GM19239 (cell line): Measurements from ENCODE around the gene SBDS.
"Not testable (repeated sequence)": the region's sequence is repeated elsewhere in the genome, so short reads cannot be mapped to it uniquely, and the experiment has no call there.

Source experiments
- DNase-seq: peaks from one replicate; pipeline ENCODE4 v3.0.0; 2011; ENCODE audit warnings: low spot score; ENCODE audit not compliant: insufficient read length
- FAIRE-seq: peaks from 2 replicates; lab custom pipeline; 2011; peaks lifted over from hg19 to GRCh38; lab: Jason Lieb, UNC

The SBDS gene

DNA sequence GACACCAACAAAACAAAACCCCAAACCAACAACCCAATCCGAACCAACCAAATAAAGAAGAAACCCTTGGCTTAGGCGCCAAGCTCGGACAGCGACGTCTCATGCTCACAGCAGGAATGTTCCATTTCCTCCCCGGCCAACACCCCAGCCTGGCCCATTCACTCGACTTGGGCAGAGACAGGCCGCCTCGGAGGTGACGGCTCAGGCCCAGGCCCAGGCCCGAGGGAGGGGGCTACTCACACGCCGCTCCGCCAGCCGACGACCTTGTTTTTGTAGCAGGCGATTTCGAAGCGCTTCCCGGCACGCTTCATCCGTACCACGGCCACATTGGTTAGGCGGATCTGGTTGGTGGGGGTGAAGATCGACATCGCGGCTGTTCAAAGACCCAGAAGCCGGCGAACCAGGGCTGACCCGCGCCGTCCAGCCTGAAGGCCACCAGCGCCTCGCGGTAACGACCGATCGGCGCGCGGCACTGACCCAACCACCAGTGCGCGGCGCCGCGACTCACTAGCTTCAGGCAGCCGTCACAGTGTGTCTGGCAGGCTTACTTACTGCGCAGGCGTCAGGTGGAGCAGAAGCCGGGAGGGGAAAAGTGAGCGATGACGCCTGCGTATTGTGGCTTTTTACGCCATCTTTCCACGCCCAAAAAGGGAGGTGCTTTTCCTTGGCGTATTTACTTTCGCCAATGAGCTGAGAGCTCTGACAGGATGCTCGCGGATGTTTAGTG lies at the start of gene SBDS:
Gene SBDS, minus strand, starts transcription at position 537 of the 727 bp plus-strand sequence. Its CDS starts 169 bp downstream, at position 368.
- FAIRE-seq (peak; percentile 98), DNase-seq (peak; percentile 35)

DNA sequence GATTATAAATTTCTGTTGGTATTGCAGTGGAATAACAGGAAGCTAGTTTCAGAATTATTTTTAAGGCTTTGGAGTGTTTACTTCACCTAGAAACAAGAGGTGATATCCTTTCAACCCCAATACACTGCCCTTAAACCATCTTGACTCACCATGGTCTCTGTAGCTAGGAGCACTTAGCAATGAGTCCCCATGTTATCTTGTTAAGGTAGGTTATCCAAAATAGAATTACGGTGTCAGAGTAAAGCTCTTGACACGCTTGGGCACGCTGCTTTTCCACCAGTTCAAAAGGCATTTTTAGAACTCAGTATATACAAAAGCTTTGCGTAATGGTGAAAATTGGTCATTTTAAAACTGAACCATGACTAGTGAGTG lies 48.2 kb upstream of the SBDS start:
- FAIRE-seq, DNase-seq: not testable (repeated sequence)

DNA sequence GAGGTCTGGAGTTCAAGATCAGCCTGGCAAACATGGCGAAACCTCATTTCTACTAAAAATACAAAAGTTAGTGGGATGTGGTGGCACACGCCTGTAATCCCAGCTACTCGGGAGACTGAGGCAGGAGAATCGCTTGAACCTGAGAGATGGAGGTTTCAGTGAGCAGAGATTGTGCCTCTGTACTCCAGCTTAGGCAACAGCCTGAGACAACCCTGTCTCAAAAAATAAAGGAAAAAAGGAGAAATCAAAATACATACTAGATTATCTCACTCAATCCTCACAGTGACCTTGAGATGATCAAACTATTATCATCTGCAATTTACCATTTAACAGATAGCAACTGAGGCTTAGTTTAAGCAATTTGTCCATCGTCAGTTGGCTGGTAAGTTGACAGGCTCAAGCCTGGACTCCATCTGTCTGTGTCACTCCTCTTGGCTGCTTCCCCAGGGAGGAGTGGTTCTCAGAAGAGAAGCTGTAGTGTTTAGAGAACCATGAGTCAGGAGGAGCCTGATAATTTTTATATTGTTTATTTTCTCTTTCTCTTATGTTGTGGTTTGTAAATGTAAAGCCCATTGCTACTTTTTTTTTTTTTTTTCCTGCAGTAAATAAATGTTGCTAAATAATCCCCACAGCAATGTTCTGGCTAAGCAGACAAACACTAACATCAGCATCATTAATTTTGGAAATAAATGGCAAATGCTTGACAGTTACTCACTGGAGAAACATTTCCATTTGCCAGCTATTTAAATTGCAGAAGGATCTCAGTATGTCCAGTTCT lies 47.6 kb upstream of the SBDS start:
- not testable (repeated sequence) for DNase-seq

DNA sequence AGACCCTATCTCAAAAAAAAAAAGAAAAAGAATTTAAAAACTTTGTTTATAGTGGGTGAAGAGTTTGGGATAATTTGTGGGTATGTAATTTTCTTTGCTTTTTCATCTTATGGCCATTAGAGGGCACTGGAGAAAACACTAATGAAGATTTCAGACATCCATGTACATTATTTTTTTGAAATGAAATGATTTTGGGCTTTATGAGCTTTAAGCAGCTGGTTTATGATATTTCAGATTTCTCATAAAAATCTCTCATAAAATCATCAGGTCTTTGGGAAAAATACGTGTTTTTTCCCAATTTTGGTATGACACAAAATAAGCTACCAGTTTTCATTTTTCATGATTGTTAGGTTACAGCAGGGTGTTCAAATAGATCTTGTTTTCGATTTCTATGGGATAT lies 45.4 kb upstream of the SBDS start:
- FAIRE-seq, result peak; percentile 8
- not testable (repeated sequence) for DNase-seq

More for the DNA sequence above, 47.6 kb upstream of the SBDS start:
- FAIRE-seq, result not testable (repeated sequence)

DNA sequence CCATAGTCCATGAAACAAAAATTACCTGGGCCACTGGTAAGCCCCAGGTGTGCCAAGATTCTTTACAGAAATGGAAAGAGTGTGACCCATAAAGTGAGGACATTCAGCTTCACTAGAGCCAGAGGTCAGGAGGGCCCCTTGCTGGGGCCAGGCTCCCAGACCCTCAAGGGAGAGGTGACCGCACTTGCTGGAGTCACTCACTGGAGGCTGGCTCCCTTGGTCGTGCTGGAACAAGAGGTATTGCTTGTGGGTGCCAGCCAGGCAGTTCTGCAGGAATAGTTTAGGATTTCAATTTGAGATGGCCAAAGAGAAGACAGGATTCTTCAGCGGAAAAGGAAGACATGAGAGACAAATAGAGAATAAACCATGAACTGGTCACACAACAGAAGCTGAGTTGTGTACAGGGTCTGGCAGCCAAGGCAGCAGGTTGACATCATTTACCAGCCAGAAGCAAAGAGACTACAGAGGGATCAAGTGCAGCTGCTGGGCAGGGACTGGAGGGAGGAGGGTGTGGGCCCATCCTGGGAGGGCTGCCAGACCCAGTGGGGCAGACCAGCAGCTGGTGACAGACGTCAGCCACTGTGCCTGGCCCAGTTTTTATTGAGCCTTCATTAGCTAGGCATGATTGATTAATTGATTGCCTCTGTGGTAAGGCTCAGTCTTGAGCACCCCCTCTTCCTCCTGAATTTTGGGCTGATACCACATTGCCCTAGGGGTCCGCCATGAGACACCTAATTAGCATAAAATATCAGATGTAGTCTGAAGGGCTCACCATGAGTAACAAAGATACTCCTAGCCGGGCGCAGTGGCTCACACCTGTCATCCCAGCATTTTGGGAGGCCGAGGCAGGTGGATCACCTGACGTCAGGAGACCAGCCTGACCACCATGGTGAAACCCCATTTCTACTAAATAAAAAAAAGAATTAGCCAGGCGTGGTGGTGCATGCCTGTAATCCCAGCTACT lies 41.3 kb upstream of the SBDS start:
- not testable (repeated sequence) for DNase-seq, FAIRE-seq

DNA sequence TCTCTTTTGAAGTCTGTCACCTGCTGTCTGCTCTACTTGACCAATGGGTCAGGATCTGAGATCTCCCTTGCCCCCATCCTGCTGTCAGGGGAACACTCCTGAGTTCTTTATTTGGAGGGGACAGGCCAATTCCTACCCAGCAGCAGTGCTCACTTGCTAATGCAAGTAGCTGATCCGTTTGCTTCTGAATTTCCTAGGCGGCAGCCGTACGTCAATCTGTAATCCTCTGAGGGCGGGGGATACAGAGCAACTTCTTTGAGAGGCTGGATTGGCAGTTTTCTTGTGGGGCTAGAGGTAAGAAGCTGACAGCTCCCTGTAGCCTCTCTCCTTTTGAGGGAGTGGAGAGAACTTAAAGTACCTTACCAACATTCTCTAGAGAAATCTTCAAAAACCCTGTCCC lies 37.9 kb upstream of the SBDS start:
- DNase-seq (no peak), FAIRE-seq (no peak)

DNA sequence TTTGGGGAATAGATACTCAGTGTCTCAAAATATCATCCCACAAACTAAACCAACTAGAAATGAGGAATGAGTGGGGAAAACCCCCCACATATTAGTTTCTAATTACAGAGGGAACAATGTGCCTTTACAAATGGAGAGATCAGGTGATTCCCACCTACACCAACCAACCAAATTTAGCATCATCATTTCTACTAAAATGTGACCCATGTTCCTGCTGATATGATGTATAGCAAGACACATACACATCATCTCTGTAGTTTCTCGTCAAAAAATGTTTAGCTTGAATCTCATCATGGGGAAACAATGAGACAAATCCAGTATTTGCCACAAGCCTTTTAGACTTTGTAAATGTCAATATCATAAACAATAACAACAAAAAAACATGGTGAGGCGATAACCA lies 36.3 kb upstream of the SBDS start:
- FAIRE-seq, DNase-seq: not testable (repeated sequence)

DNA sequence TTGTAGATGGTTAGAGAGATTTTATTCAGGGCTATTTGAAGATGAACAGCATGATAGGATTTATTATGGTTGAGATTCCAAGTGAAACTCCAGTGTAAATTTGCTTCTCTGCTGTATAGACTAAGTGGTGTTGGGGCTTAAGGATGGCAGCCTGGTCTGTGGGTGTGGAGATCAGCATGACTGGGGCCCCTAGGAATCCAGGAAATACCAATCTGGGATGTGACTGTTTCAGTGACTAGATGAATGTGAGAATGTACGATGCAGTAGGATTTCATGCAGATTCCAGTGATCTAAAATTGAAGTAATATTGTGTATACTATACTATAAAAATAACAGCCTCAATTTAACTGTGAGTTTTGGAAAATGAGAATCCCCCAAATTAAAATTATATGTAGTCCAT lies 30.1 kb upstream of the SBDS start:
- FAIRE-seq, DNase-seq: not testable (repeated sequence)

DNA sequence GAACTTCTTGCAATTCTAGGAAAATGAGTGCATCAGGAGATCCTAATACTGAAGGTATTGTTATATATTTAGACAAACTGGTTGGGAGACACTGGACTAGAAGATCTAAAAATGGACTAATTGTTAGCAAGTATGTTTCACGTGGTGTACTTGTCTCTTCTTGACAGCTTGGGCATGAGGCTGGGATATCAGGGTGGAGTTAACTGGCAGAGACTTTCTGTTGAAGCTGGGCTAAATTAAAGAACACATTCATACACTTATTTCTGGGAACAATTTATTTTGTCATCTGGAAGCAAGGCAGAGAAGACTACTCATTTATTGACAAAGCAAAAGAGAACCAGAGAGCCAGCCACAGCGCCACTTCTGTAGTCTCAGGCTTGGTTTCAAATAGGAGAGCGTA lies 27.1 kb upstream of the SBDS start:
- FAIRE-seq, result no peak

DNA sequence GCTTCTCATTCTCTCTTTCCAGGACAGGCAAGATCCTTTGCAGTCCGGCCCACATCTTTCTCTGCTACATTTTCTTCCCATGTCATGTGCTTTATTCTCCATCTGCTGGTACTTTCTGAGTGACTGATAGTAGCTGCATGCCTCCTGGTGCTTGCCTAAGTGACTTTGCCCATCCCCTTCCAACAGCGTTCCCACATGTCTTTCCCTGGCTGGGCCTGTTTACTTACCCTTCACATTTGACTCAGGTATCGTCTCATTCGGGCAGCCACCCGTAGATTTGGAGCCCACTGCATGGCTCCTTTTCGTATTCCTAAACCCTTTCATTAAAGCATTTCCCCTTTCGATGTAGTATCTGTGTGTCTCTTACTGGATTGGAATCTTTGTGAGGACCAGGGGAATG lies 25.9 kb upstream of the SBDS start:
- DNase-seq (no peak), FAIRE-seq (no peak)

More for the DNA sequence above, 27.1 kb upstream of the SBDS start:
- DNase-seq, result no peak

DNA sequence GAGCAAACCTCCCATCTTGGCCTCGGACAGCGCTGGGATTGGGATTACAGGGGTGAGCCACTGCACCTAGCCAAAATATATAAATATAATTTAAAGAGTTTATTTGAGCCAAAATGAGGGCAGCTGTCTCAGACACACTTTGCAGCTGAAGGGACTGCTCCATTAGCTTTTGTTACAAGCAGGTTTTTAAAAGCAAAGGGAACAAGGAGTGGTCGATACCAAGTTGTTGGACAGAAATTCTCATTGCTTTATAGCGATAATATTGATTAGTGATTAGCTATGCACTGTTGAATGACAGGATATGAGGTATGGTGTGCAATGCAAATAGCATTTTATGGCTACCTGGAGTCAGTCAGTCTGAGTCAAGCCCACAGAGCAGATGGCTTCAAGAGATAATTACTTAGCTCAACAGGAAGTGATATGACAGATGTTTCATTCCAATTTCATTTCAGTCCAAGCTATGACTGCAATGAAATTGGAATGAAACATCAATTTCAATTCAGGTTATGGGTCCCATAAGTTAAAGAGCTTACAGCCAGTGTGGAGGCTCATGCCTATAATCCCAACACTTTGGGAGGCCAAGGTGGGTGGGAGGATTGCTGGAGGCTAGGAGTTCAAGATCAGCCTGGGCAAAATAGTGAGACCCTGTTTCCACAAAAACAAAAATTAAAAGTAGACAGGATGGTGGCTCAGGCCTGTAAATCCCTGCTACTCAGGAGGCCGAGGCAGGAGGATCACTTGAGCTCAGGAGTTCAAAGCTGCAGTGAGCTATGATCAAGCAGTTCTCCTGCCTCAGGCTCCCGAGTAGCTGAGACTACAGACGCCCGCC lies 24.4 kb upstream of the SBDS start:
- FAIRE-seq (no peak), DNase-seq (no peak)

DNA sequence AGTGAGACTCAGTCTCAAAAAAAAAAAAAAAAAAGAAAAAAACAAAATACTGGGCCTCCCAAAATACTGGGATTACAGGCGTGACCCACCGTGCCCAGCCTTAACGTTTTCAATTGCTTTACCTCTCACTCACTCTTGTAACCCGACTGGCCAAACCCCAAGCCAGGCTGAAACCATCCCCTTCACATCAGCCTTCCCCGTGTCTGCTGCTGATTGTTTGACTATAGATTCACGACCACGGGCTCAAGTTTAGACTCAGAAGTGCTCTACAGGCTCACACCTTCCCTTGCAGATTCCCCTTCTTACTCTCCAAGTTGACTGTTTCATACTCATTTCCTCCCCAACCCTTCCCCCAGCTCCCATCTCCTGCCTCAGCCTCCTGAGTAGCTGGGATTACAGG lies 23.6 kb upstream of the SBDS start:
- no peak for DNase-seq
- FAIRE-seq, result no peak

DNA sequence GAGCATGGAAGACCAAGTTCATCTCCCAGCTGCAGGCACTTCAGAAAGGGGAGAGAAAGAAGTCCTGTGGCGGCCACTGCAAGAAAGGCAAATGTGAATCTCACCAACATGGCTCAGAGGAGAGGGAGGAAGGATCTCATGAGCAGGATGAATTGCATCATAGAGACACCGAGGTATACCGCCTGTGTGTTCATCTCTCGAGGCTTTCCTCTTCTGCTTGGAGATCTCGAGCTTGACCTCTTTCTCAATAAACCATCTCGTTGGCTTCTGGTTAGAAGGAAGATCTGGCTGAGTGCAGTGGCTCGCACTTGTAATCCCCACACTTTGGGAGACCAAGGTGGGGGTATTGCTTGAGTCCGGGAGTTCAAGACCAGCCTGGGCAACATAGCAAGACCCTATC lies 22.6 kb upstream of the SBDS start:
- not testable (repeated sequence) for FAIRE-seq, DNase-seq

DNA sequence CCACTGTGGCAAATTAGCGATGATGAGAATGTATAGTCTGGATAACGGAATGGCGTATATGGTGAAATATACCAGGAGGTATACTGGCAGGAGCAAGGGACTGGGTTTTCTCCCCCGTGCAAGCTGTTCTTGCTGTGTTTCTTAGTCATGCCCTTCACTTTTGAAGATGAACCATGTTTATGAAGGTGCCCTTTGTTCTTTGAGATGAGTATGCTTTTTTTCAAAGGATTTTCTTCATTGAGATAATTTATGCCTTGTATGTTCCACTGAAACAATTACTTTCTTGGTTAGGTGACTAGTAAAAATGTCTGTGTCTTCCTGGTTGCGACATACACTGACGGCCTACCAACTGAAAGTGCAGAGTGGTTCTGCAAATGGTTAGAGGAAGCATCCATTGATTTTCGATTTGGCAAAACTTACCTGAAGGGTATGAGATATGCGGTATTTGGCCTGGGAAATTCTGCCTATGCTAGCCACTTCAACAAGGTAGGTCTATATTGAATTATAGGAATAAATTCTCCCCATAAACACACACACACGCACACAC lies 18.8 kb upstream of the SBDS start:
- DNase-seq, FAIRE-seq: not testable (repeated sequence)

DNA sequence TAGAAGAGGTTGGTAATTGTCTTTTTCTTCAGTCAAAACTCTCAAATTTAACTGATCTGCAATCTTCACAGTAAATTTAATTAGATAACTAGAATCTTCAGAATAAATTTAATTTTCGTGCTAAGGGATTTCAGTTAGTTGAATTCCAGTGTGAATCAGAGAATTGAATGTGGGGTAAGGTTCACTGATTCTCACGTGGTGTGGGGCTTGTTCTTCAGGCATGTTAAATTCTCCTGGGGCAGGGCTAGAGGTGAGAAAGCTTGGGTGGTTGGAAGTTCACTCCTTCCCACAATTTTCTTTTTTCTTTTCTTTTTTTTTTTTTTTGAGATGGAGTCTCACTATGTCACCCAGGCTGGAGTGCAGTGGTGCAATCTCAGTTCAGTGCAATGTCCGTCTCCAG lies 14.3 kb upstream of the SBDS start:
- FAIRE-seq, result not testable (repeated sequence)

DNA sequence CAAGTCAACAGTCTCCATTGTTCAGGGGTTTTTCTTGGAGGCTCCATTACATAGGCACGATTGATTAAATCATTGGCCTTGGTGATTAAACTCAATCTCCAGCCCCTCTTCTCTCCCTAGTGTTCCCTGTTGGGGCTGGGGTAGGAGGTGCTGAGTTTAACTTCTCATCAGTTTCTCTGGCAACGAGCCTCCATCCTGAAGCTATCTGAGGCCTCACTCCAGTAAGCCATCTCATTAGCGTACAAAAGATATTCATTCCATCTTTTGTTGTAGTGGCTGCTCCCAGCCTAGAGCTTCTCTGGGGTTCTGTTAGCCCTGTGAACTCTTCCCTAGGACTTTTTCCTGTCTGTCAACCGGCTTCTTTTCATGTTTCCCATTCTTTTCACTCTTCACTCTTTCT lies 12.9 kb upstream of the SBDS start:
- DNase-seq, result no peak
- no peak for FAIRE-seq

More for the DNA sequence above, 14.3 kb upstream of the SBDS start:
- not testable (repeated sequence) for DNase-seq

DNA sequence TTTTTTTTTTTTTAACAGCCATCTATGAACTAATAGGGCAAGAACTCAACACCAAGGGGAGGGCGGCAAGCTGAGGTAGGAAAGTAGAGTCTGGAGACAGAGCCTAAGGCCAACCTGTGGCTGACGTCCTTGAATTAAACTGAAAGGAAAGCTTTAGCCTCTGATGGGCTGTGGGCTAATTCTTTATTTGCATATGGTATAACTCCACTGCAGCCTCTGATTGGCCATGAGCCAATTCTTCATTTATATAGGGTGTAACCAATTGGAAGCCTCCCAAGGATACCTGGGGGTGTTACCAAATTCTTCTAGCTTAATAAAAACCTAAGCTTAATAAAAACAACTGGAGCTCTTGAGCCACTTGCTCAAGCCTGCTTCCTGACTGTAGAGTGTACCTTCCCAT lies 11.6 kb upstream of the SBDS start:
- DNase-seq (no peak), FAIRE-seq (no peak)

DNA sequence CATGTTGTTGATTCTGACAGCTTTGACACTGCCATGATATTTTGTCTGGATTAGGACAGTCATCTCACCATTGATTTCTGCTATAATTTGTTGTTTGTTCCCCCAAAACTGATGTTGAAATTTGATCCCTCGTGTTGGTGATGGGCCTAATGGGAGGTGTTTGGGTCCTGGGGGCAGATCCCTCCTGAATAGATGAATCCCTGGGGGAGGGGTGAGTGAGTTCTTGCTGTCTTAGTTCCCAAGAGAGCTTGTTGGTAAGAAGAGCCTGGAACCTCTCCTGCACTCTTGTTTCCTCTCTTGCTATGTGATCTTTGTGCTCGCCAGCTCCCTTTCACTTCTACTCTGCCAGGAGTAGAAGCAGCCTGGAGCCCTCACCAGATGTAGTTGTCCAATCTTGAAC lies 8.8 kb upstream of the SBDS start:
- DNase-seq, FAIRE-seq: not testable (repeated sequence)
